GM19043 (cell line): ENCODE data around the gene TMEM61.
A peak's percentile ranks its signal among the peaks of the same experiment; 100 is the strongest.
"Not testable (repeated sequence)": the region's sequence is repeated elsewhere in the genome, so short reads cannot be mapped to it uniquely, and the experiment has no call there.

ENCODE experiments used
- ATAC-seq: cut with Tn5 transposase; IDR thresholded peaks from one replicate; pipeline ENCODE4 v1.9.1; 2021; ENCODE audit warnings: low read depth; ENCODE audit not compliant: unreplicated experiment

TMEM61 gene

DNA sequence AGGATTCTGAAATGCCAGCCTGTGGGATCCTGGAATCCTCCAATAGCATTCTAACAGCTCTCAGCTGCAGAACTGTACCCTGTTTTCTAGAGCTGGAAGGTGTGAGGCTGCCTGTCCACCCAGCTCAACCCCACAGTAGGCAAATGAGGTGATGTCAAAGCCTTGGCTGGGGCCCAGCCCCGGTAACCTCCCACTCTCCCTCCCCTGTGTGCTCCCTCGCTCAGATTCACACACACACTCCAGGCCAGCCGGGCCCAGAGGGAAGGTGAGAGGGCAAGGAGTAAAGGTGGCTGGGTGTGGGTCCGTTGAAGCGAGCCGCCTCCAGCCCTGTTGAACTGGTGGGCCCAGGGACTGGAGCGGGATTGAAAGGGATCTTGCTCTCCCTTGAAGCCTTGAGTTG is 18.2 kb downstream of the TMEM61 start, which contains the start of gene BSND:
Gene BSND, plus strand, starts transcription at position 257 of the 400 bp plus-strand sequence. CDS start 254 bp downstream, outside the sequence.
- ATAC-seq: no peak

DNA sequence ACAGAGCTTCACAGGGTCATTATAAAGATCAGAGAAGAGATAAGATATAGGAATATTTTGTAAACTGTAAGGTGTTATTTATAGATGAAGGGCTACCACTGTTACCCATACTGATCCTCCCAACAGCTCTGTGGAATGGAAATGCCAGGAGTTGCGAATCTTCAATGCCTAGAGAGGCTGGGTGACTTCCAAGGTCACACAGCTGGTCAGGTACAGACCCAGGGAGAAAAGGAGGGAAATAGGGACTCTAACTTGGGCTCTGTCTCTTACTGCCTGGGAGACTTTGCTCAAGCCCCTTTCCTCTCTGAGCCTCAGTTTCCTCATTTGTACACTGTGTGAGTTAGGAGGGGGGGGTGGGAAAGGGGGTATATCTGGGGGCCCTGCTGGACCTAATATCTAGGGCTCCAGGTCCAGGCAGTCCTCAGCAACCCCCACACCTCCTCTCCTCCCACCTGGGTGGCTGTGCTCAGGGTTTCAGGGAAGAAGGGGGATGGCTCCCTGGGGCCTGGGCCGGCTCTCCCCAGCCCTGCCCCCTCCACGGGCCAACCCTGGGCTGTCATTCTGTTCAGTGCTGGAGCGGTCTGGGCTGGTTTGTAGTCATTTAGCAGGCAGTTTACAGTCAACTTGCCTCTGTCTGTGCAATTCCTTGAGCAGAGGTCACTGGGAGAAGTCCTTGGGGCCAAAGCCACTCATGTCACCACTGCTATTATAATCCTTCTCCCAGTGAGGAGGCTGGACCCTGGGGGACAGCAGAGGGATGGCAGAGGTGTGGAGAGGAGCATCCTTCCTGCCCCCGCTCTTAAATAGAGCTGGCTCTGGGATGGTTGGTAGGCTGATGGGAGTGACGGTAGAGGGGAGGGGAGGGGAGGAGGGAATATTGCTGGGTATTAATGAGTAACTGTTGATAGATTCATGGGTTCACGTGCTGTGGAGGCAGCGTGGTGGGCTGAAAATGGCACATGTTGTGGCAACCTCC is 20.0 kb downstream of the TMEM61 start:
- ATAC-seq: no peak

DNA sequence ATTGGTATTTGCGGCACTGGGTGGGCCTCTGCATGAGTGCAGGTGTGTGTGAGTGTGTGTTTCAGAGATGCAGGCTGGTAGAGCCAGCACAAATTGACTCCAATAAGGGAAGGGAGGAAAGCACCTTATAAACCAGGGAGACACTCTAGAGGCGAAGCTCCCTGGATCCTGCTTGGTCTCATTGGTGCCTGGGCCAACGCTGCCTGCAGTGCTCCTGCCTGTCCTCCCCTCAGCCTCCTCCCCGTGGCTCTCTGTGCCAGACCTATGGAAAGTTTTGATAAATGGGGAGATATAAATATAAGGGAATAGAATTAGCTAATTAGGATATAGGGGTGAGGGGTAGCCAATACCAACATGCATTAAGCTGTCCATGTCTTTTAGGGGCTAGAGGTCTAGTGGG is 20.9 kb downstream of the TMEM61 start:
- ATAC-seq: no peak

DNA sequence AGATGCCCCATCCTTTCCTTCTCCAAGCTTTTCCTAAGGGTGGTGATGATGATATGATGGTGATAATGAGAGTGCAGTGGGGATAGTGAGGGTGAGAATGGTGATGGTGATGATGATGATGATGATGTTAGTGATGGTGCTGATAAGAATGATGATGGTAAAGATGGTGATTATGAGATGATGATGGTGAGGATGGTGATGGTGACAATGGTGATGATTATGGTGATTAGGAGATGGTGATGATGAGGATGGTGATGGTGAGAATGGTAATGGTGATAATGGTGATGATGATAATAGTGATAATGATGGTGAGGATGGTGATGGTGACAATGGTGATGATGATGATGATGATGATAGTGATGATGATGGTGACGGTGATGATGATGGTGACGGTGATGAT is 22.3 kb downstream of the TMEM61 start:
- ATAC-seq: no peak

- no peak for ATAC-seq
These were observed 25.1 kb downstream of the TMEM61 start for GRCh38 chr1:55005351-55006140.

- ATAC-seq: no peak
These were observed 26.5 kb downstream of the TMEM61 start for GRCh38 chr1:55006931-55007330.

DNA sequence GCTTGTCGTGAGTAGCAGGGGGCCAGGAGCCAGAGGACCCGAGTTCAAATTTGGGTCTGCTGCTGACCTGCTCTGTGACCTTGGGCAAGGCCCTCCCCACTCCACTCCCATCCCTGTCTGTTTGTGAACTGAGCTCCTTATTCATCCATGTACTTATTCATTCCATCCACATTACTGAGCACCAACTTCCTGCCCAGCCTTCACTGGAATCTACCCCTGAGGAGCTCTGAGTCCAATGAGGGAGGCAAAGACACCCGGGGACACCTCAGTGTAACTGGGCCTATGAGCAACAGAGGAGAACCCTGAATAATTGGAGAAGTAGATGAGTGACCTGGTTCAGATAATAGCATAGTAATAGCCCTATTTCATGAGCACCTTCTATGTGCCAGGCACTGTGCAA is 27.2 kb downstream of the TMEM61 start:
- no peak for ATAC-seq

GRCh38 chr1:55010194-55010886 is 29.9 kb downstream of the TMEM61 start:
- ATAC-seq: no peak

DNA sequence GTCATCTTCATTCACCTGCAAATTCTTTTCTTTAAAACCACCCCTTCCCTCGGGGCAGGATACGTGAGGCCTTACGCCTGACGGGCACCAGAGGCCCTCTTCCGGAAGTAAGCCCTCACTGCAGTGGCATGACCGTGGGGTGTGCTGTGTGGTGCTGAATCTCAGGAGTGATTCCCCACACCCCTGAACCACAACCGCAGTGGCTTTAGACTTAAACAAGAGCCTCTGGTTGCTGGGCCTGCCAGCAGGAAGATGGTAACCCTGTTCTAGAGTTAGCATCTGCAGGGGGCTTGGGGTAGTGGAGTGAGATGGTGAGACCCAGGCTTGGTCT is 30.4 kb downstream of the TMEM61 start:
- ATAC-seq: no peak

GRCh38 chr1:55012661-55013060 is 32.2 kb downstream of the TMEM61 start:
- no peak for ATAC-seq

- no peak for ATAC-seq
These were observed 34.7 kb downstream of the TMEM61 start for GRCh38 chr1:55015123-55015522.

DNA sequence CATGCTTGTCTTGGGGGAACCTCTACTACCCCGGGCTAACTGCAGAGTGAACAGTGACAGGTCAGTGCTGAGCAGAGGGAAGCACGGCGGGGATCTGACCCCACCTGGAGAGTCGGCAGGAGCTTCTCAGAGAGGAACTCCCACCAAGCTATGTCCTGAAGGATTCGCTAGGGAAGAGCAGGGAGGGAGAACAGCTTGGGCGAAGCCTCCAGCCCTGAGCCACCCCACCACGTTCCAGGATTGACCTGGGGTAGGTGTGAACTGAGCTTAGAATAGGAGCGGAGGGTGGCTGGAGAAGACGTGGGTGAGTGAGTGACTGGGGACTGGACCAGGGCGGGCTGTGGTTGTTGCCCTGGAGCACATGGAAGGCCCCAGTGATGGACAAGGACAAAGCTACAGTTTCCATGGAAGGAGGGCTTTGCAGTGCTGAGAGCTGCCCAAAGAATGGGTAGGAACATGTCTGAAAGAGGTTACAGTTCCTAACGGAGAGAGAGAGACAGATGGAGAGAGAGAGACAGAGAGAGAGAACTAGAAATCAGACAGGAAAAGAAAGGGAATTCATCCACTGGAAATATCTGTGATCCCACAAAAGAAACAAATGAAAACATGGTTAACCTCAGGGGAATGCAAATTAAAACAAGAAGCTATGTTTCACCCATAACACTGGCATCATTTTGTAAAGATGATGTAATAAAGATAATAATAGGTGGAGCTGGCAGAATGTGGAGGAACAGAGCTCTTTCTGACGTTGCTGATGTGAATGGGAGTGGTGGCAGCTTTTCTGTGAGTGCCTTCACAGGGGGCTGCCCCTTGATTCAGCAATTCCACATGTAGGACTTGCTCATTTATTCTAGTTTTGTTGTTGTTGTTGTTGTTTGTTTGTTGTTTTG is 35.5 kb downstream of the TMEM61 start:
- no peak for ATAC-seq

DNA sequence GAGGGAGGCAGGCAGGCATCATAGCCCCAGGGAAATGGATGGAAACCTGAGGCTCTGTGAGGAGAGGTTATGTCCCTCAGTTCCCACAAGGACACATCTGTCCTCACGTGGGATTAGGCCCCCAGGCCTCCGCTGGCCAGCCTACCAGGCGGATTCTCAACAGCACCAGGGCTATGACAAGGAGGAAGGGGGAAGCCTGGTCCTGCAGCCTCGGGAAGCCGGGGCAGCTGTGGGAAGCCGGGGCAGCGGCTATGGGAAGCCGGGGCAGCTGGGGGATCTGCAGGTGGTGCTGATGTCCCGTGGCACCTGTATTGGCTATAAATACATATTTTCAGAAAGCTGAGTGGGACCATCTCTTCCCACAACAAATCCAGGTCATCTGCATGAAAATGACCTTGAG is 38.0 kb downstream of the TMEM61 start:
- ATAC-seq: no peak

GRCh38 chr1:55021942-55022546 is 41.6 kb downstream of the TMEM61 start:
- ATAC-seq: peak; percentile 71

GRCh38 chr1:55024163-55024562 is 43.7 kb downstream of the TMEM61 start:
- ATAC-seq: not testable (repeated sequence)

DNA sequence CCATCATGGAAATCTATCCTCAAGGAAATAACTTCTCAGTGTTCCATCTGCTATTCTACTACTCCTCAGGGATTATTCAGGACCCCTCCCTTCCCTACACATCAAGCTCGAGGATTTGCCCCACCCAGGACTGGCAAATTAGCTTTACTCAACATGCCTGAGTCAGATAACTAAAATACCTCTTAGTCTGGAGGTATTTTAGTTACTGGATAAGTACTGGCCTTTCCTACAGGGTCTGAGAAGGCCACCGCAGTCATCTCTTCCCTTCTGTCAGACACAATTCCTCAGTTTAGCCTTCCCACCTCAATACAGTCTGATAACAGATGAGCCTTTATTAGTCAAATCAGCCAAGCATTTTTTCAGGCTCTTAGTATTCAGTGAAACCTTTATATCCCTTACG is 46.3 kb downstream of the TMEM61 start:
- not testable (repeated sequence) for ATAC-seq

GRCh38 chr1:55031098-55031497 is 50.7 kb downstream of the TMEM61 start:
- ATAC-seq: not testable (repeated sequence)

DNA sequence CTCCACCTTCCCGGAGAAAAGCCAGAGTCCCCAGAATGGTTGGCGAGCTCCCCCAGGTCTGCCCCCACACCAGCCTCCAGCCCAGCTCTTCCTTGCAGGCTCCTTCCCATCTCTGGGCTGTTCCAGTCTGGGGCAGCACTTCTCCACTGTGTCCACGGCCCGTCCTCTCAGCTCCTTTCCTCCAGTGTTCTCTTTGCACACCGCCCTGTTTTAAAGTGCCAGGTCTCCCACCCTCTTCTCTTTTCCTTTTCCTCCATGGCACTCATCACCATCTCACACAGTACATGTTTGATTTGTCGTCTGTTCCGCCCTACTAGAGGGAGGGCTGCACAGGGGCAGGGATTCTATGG is 52.8 kb downstream of the TMEM61 start:
- no peak for ATAC-seq

- ATAC-seq: no peak
These were observed 54.2 kb downstream of the TMEM61 start for GRCh38 chr1:55034476-55035133.
